Prostate gland (tissue), 2 donors: ENCODE measurements around the gene CFAP53. TPM values are rescaled to one million over a fixed set of nuclear protein-coding genes. Genes with fewer than 3 reads are reported as not detected.

Source experiments
- DNase-seq: peaks from one replicate; pipeline ENCODE4 v3.0.0-alpha.2; 2019; ENCODE audit warnings: low spot score
- H3K27ac ChIP-seq, 2 donors: fragments of 200-600 bp; sonication (generic); 2 replicates each; pipeline ENCODE4 v1.5.1; 2017 to 2019
- H3K27me3 ChIP-seq: fragments of 200-600 bp; sonication (generic); replicated peaks from 2 replicates; pipeline ENCODE4 v1.5.1; 2019; ENCODE audit not compliant: insufficient read depth
- H3K36me3 ChIP-seq, 2 donors: fragments of 200-600 bp; sonication (generic); 1 replicate in 1 of 2; 2 replicates in 1 of 2; pipeline versions ENCODE4 v1.5.1 to v1.8.1; 2017 to 2019
- H3K4me1 ChIP-seq: fragments of 200-600 bp; sonication (generic); replicated peaks from 2 replicates; pipeline ENCODE4 v1.5.1; 2019
- H3K4me3 ChIP-seq, 2 donors: fragments of 200-600 bp; sonication (generic); 2 replicates each; pipeline ENCODE4 v1.5.1; 2017 to 2019
- H3K9me3 ChIP-seq: fragments of 200-600 bp; sonication (generic); 2 replicates; pipeline ENCODE4 v1.5.1; 2017
- POLR2A ChIP-seq: fragments of 450-650 bp; IDR thresholded peaks from one replicate; pipeline ENCODE4 v1.6.1; 2016; ENCODE audit warnings: antibody characterized with exemption, mild to moderate bottlenecking
- POLR2AphosphoS5 ChIP-seq: sonication (generic); formaldehyde crosslinking; IDR thresholded peaks from one replicate; pipeline ENCODE4 v1.6.1; 2017; ENCODE audit warnings: antibody characterized with exemption
- WGBS: methylation state at CpG from one replicate; pipeline ENCODE4 v1.1.5; 2018; 5-methylcytosine and 5-hydroxymethylcytosine counted together
- intact Hi-C: fragments of 100-400 bp; cut with DNase I; formaldehyde crosslinking; loops from one replicate; pipeline ENCODE4 v1.14.2; 2022
- total RNA-seq, 2 donors: library from RNA; depleted of rRNA; stranded (reverse); fragments of >200 nt; gene quantifications; one replicate each; pipeline ENCODE4 v1.1.0, GENCODE V29; 2016
- TF ChIP-seq, protein P1 (sequence below), 4 experiments: fragments of 200-600 bp in 2 of 4; fragments of 450-650 bp in 2 of 4; sonication (generic) in 2 of 4; IDR thresholded peaks; 1 replicate in 3 of 4; 2 replicates in 1 of 4; pipeline ENCODE4 v1.5.1; 2016 to 2019; ENCODE audit warnings: antibody characterized with exemption in 4 of 4, mild to moderate bottlenecking in 2 of 4, moderate library complexity in 2 of 4

Gene CFAP53
- total RNA-seq, 2 donors from 2014 or later: 0.59 to 4.7 TPM

GRCh38 chr18:50307400-50307737 is 41.1 kb upstream of the CFAP53 start:
- intact Hi-C loops: no loop called here

DNA sequence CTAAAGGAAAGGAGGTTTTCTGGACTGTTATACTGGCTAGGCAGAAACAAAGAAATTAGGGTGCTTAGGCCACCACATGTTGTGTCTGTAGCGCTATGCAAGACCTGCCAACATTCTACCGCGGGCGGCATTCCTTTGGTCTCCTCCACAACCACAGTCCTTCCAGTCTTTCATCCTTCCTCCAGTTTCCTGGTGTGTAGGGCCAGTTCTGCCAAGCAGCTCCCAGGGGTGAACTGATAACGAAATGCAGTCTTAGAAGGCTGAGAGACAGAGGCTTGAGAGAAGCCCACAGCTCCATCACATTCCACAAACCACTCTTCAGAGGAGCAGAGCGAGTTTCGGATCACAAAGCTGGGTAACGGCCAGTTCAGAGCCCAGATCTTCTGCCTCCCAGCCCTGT is 40.6 kb upstream of the CFAP53 start:
- no peaks in the 10 kb centered on the region for H3K36me3 ChIP-seq
- H3K27ac ChIP-seq: no peak overlapping the region
- no peaks in the 10 kb centered on the region for H3K4me1 ChIP-seq
- 66% methylated on average over 8 of the region's 8 CpGs for WGBS
- H3K9me3 ChIP-seq: no peaks in the 10 kb centered on the region
- H3K4me3 ChIP-seq: no peak overlapping the region
- intact Hi-C loops: no loop called here
- DNase-seq: no peak
- H3K27me3 ChIP-seq: no peaks in the 10 kb centered on the region
- TF ChIP-seq, protein P1, sequence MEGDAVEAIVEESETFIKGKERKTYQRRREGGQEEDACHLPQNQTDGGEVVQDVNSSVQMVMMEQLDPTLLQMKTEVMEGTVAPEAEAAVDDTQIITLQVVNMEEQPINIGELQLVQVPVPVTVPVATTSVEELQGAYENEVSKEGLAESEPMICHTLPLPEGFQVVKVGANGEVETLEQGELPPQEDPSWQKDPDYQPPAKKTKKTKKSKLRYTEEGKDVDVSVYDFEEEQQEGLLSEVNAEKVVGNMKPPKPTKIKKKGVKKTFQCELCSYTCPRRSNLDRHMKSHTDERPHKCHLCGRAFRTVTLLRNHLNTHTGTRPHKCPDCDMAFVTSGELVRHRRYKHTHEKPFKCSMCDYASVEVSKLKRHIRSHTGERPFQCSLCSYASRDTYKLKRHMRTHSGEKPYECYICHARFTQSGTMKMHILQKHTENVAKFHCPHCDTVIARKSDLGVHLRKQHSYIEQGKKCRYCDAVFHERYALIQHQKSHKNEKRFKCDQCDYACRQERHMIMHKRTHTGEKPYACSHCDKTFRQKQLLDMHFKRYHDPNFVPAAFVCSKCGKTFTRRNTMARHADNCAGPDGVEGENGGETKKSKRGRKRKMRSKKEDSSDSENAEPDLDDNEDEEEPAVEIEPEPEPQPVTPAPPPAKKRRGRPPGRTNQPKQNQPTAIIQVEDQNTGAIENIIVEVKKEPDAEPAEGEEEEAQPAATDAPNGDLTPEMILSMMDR (IDR thresholded peaks at IDR 0.05): no peak
- TF ChIP-seq POLR2A: no peak
- TF ChIP-seq POLR2AphosphoS5: no peak

More at GRCh38 chr18:50307400-50307737, 41.1 kb upstream of the CFAP53 start:
- 3% methylated on average over 8 of the region's 8 CpGs for WGBS
- TF ChIP-seq, protein P1 (IDR thresholded peaks at IDR 0.05): no peak
- TF ChIP-seq POLR2AphosphoS5 (no peak), POLR2A (no peak)
- no peak overlapping the region for H3K27ac ChIP-seq
- no peaks in the 10 kb centered on the region for H3K36me3 ChIP-seq
- H3K27me3 ChIP-seq: no peaks in the 10 kb centered on the region
- peak overlapping the region; percentile 28 to 32 for H3K4me3 ChIP-seq
- H3K4me1 ChIP-seq: no peaks in the 10 kb centered on the region
- DNase-seq: no peak
- no peaks in the 10 kb centered on the region for H3K9me3 ChIP-seq

DNA sequence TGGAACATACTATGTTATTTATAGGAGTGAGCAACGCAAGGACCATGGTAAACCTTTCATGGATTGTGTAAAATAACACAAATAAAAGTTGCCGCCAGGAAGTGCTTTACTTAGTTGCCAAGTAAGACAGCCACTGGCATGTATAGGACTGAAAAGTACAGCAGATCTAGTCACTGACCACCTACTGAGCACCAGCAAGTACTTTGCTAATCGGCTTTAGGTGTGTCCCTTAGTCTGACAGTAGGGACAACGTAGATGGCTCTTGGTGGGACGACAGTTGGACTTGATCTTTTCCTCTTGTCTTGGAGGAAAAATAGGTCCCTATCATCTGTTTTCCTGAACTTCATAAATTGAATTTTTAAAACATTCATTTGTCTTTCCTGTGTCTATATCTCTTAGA is 34.8 kb upstream of the CFAP53 start:
- DNase-seq: no peak
- no peaks in the 10 kb centered on the region for H3K9me3 ChIP-seq
- no peaks in the 10 kb centered on the region for H3K27me3 ChIP-seq
- no peaks in the 10 kb centered on the region for H3K36me3 ChIP-seq
- H3K4me1 ChIP-seq: no peaks in the 10 kb centered on the region
- TF ChIP-seq POLR2AphosphoS5 (no peak), POLR2A (no peak)
- no peak overlapping the region for H3K4me3 ChIP-seq
- no peak overlapping the region for H3K27ac ChIP-seq
- intact Hi-C loops: no loop called here
- WGBS: 58% methylated on average over 5 of the region's 5 CpGs

DNA sequence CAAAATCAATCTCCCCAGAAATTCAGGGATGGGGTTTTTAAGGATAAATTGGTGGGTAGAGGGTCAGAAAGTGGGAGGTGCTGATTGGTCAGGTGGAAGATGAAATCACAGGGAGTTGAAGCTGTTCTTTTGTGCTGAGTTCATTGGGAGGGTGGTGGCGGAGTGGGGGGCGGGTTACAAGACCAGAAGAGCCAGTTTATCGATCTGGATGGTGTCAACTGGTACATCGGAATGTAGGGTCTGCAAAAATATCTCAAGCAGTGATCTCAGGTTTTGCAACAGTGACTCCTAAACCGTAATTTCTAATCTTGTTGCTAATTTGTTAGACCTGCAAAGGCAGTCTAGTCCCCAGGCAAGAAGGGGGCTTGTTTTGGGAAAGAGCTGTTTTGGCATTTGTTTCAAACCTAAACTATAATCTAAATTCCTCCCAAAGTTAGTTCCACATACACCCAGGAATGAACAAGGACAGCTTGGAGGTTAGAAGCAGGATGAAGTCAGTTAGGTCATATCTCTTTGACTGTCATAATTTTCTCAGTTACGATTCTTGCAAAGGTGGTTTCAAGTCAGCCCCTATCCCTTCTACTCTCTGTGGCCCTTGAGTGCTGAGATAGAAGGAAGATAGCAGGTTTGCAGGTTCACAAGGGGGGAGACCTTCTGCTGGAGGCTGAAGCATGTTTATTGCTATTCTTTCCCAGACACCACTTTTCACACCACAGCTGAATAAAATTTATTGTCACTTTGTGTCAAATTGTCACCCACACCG is 33.5 kb upstream of the CFAP53 start:
- Histone ChIP-seq H3K9me3 (no peaks in the 10 kb centered on the region), H3K27me3 (no peaks in the 10 kb centered on the region), H3K36me3 (no peaks in the 10 kb centered on the region), H3K4me3 (no peak overlapping the region), H3K4me1 (no peaks in the 10 kb centered on the region), H3K27ac (no peak overlapping the region)
- TF ChIP-seq, protein P1 (IDR thresholded peaks at IDR 0.05): no peak
- TF ChIP-seq POLR2A (no peak), POLR2AphosphoS5 (no peak)
- no peak for DNase-seq
- intact Hi-C loops: no loop called here
- 47% methylated on average over 7 of the region's 7 CpGs for WGBS

GRCh38 chr18:50298443-50299284 is 32.4 kb upstream of the CFAP53 start:
- TF ChIP-seq, protein P1 (IDR thresholded peaks at IDR 0.05): no peak
- no peak for TF ChIP-seq POLR2AphosphoS5
- TF ChIP-seq POLR2A: no peak
- DNase-seq: no peak
- Histone ChIP-seq H3K4me1 (no peaks in the 10 kb centered on the region), H3K4me3 (peak overlapping the region; percentile 31 to 35), H3K27me3 (no peaks in the 10 kb centered on the region), H3K27ac (no peak overlapping the region), H3K36me3 (no peaks in the 10 kb centered on the region), H3K9me3 (no peaks in the 10 kb centered on the region)
- 31% methylated on average over 34 of the region's 49 CpGs for WGBS
- intact Hi-C loops: no loop called here
